Uterus (tissue), 4 donors: ENCODE data around the gene MEF2C. TPM values are rescaled to one million over a fixed set of nuclear protein-coding genes. Genes with fewer than 3 reads are reported as not detected.

Source experiments
- DNase-seq, 2 donors: peaks; one replicate each; pipeline ENCODE4 v3.0.0-alpha.2; 2019 to 2020
- H3K27ac ChIP-seq, 2 donors: fragments of 200-600 bp; sonication (generic); 1 replicate in 1 of 2; 2 replicates in 1 of 2; pipeline ENCODE4 v1.5.1; 2016 to 2018
- H3K27me3 ChIP-seq, 2 donors: fragments of 200-600 bp; sonication (generic); one replicate each; pipeline ENCODE4 v1.5.1; 2018 to 2019; ENCODE audit warnings: control low read depth in 1 of 2
- H3K36me3 ChIP-seq, 2 donors: fragments of 200-600 bp; sonication (generic); one replicate each; pipeline ENCODE4 v1.5.1; 2019; ENCODE audit warnings: control low read depth in 1 of 2
- H3K4me1 ChIP-seq, 2 donors: fragments of 200-600 bp; sonication (generic); one replicate each; pipeline ENCODE4 v1.5.1; 2018 to 2019; ENCODE audit warnings: control low read depth in 1 of 2
- H3K4me3 ChIP-seq, 2 donors: fragments of 200-600 bp; sonication (generic); 1 replicate in 1 of 2; 2 replicates in 1 of 2; pipeline ENCODE4 v1.5.1; 2018 to 2019; ENCODE audit warnings: mild to moderate bottlenecking in 1 of 2
- H3K9me3 ChIP-seq, 2 donors: fragments of 200-600 bp; sonication (generic); one replicate each; pipeline ENCODE4 v1.5.1; 2019; ENCODE audit warnings: control low read depth in 1 of 2
- POLR2A ChIP-seq, 2 donors: fragments of 450-650 bp; IDR thresholded peaks; one replicate each; pipeline ENCODE4 v1.6.1; 2016; ENCODE audit warnings: antibody characterized with exemption in 2 of 2, mild to moderate bottlenecking in 1 of 2, moderate library complexity in 1 of 2
- intact Hi-C: fragments of 100-400 bp; cut with DNase I; formaldehyde crosslinking; loops from one replicate; pipeline ENCODE4 v1.15.1; 2023; ENCODE audit warnings: low total_unique reads
- total RNA-seq, 4 donors: library from RNA; depleted of rRNA in 3 of 4; stranded (reverse); fragments of >200 nt in 3 of 4; gene quantifications; one replicate each; pipeline versions ENCODE4 v1.1.0 to v1.2.4, GENCODE V29; 2014 to 2023
- TF ChIP-seq, protein P1 (sequence below), 4 experiments: fragments of 200-600 bp in 2 of 4; fragments of 450-650 bp in 2 of 4; sonication (generic) in 2 of 4; IDR thresholded peaks; one replicate each; pipeline ENCODE4 v1.5.1; 2016 to 2019; ENCODE audit warnings: antibody characterized with exemption in 4 of 4, mild to moderate bottlenecking in 2 of 4, moderate library complexity in 1 of 4
- donor health status: DM: yes; HTN: yes; CAD: no.

Gene MEF2C
- total RNA-seq, 4 donors from 2014 or later, result 30.3 to 134 (median 70.3) TPM

DNA sequence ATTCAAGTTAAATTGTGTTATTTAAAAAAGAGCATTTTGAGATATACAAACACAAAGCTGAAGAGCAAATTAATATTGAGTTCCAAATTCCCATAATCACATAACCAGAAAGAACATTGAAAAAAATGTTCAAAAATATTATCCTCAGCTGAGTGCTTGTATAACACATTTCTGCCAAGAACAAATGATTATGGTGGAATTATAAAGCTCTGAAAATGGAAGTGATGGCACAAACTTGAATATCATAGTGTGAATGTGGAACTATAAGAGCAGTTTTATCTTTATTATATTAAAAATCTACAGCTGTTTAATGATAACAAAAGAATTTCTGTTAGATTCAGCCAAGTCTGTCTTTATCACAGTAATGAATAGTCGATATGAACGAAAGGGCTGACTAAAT lies 117.8 kb downstream of the MEF2C start:
- intact Hi-C loops, result no loop called here

DNA sequence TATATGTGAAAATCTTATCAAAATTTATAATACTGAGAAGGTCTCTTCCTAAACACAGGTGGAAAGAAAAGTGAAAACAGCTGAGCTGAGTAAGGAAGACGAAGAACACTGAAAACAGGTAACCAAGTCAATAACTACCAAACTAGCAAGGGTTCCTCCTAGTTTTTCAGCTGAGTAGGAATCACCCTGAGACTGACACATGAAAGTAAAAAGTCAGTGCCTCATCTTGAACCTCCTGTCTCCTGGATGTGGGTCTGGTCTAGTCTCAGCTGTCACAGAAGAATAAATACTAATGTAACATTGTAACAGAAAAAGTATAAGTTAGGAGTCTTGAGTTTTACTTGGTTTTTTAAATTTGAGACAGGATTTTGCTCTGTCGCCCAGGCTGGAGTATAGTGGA lies 121.0 kb downstream of the MEF2C start:
- H3K9me3 ChIP-seq, result no peaks in the 10 kb centered on the region
- no peaks in the 10 kb centered on the region for H3K4me1 ChIP-seq
- no peak overlapping the region for H3K4me3 ChIP-seq
- intact Hi-C loops, result no loop called here
- no peaks in the 10 kb centered on the region for H3K27me3 ChIP-seq
- DNase-seq, result no peak
- H3K36me3 ChIP-seq, result no peaks in the 10 kb centered on the region
- H3K27ac ChIP-seq, result no peak overlapping the region
- TF ChIP-seq, protein P1, sequence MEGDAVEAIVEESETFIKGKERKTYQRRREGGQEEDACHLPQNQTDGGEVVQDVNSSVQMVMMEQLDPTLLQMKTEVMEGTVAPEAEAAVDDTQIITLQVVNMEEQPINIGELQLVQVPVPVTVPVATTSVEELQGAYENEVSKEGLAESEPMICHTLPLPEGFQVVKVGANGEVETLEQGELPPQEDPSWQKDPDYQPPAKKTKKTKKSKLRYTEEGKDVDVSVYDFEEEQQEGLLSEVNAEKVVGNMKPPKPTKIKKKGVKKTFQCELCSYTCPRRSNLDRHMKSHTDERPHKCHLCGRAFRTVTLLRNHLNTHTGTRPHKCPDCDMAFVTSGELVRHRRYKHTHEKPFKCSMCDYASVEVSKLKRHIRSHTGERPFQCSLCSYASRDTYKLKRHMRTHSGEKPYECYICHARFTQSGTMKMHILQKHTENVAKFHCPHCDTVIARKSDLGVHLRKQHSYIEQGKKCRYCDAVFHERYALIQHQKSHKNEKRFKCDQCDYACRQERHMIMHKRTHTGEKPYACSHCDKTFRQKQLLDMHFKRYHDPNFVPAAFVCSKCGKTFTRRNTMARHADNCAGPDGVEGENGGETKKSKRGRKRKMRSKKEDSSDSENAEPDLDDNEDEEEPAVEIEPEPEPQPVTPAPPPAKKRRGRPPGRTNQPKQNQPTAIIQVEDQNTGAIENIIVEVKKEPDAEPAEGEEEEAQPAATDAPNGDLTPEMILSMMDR (IDR thresholded peaks at IDR 0.05), result no peak
- no peak for TF ChIP-seq POLR2A (IDR thresholded peaks at IDR 0.05)

More for the DNA sequence above, 117.8 kb downstream of the MEF2C start:
- Histone ChIP-seq H3K36me3 (no peaks in the 10 kb centered on the region), H3K4me1 (no peaks in the 10 kb centered on the region), H3K27ac (no peak overlapping the region), H3K27me3 (no peaks in the 10 kb centered on the region), H3K9me3 (no peaks in the 10 kb centered on the region), H3K4me3 (no peak overlapping the region)
- no peak for DNase-seq
- TF ChIP-seq, protein P1 (IDR thresholded peaks at IDR 0.05), result no peak
- TF ChIP-seq POLR2A (IDR thresholded peaks at IDR 0.05), result no peak

DNA sequence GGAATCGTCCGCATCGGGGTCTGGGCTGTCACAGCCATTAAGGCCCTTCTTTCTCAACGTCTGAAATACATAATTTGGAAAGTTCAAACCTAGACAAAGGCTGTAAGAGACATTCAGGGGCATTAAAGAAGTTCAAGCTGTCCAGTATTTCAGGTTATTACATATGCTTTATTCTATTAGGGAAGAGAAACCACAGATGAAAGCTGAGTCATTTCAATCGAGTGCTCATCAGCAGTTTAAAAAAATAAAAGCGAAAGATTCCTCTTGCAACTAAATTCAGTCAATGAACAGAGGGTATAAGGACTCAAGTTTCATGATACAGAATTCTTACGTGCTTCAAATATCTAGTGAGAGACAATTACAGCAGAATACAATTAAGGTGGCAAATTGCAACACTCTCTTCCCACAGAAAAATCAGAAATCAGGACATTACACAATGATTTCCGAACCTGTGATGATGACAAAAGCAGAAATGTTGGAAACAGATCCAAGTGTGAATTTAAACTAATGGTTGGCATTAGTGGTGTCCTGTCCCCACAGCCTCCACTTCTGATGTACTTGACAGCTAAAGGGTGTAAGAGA lies 121.6 kb downstream of the MEF2C start:
- Histone ChIP-seq H3K36me3 (no peaks in the 10 kb centered on the region), H3K4me1 (no peaks in the 10 kb centered on the region), H3K4me3 (no peak overlapping the region), H3K27me3 (no peaks in the 10 kb centered on the region), H3K9me3 (no peaks in the 10 kb centered on the region), H3K27ac (no peak overlapping the region)
- no peak for DNase-seq
- intact Hi-C loops, result no loop called here
- TF ChIP-seq, protein P1 (IDR thresholded peaks at IDR 0.05), result no peak
- TF ChIP-seq POLR2A (IDR thresholded peaks at IDR 0.05), result no peak

DNA sequence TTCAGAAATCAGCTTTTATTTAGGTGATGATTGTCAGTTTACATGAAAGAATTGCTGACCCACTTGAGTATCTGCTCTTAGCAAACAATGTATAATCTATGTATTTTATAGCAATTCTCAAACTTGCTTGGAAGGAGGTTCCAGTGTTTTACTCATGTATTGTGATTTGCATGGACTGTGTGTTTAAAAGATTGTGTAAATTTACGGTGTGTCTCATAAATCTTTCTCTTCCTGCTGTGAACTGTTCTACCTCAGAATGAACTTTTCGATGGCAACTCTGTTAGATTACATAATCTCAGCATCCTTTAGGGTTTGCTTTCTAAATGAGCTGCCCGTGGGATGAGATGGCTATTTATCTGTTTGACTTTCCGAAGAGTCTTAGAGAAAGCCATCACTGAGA lies 122.5 kb downstream of the MEF2C start:
- no peak overlapping the region for H3K27ac ChIP-seq
- H3K4me1 ChIP-seq, result no peaks in the 10 kb centered on the region
- no peaks in the 10 kb centered on the region for H3K27me3 ChIP-seq
- DNase-seq, result no peak
- no peaks in the 10 kb centered on the region for H3K9me3 ChIP-seq
- TF ChIP-seq, protein P1 (IDR thresholded peaks at IDR 0.05), result no peak
- no peak for TF ChIP-seq POLR2A (IDR thresholded peaks at IDR 0.05)
- no peak overlapping the region for H3K4me3 ChIP-seq
- H3K36me3 ChIP-seq, result no peaks in the 10 kb centered on the region
- intact Hi-C loops, result no loop called here

DNA sequence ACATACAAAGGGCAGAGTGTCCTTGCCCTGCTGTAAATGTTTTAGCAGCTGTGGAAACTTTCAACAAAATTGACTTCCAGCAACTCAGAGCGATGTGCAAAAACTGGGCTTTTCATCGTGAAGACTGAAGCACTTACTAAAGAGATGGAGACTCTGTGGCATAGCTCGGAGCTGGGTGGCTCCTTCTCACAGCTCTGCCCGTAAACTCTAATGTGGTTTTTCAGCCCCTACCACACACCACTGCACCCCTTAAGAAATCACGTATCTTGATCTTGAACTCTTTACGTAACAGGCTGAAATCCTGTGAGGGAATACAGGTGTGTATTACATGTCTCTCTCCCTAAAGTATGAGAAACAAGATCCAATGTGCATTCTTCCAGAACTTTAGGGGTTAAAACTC lies 124.4 kb downstream of the MEF2C start:
- Histone ChIP-seq H3K4me3 (no peak overlapping the region), H3K27ac (no peak overlapping the region), H3K27me3 (no peaks in the 10 kb centered on the region), H3K36me3 (no peaks in the 10 kb centered on the region), H3K4me1 (no peaks in the 10 kb centered on the region), H3K9me3 (no peaks in the 10 kb centered on the region)
- no peak for TF ChIP-seq POLR2A (IDR thresholded peaks at IDR 0.05)
- TF ChIP-seq, protein P1 (IDR thresholded peaks at IDR 0.05), result no peak
- no peak for DNase-seq
- intact Hi-C loops, result no loop called here
